Stomach (tissue), 19 donors: ENCODE measurements around the gene PNKP. TPM values are rescaled to one million over a fixed set of nuclear protein-coding genes. Genes with fewer than 3 reads are reported as not detected.

ENCODE experiments used
- DNase-seq, 2 donors: peaks; one replicate each; pipeline versions ENCODE4 v3.0.0 to v3.0.0-alpha.2; 2013 to 2019
- H3K27ac ChIP-seq, 5 donors: fragments of 200-600 bp in 4 of 5; sonication (generic) in 4 of 5; one replicate each; pipeline ENCODE4 v1.5.1; 2013 to 2019; ENCODE audit warnings: mild to moderate bottlenecking in 1 of 5, moderate library complexity in 1 of 5
- H3K27me3 ChIP-seq, 3 donors: fragments of 200-600 bp; sonication (generic); one replicate each; pipeline ENCODE4 v1.5.1; 2017 to 2019; ENCODE audit warnings: mixed run types in 1 of 3
- H3K36me3 ChIP-seq, 4 donors: fragments of 200-600 bp; sonication (generic); 1 replicate in 3 of 4; 2 replicates in 1 of 4; pipeline ENCODE4 v1.5.1; 2016 to 2019
- H3K4me1 ChIP-seq, 4 donors: fragments of 200-600 bp; sonication (generic); one replicate each; pipeline ENCODE4 v1.5.1; 2016 to 2019
- H3K4me3 ChIP-seq, 4 donors: fragments of 200-600 bp; sonication (generic) in 3 of 4; one replicate each; pipeline ENCODE4 v1.5.1; 2016 to 2019; ENCODE audit warnings: mild to moderate bottlenecking in 1 of 4
- H3K9me3 ChIP-seq, 4 donors: fragments of 200-600 bp; sonication (generic); one replicate each; pipeline ENCODE4 v1.5.1; 2016 to 2019
- CTCF ChIP-seq, 7 experiments: fragments of 450-650 bp in 4 of 7; fragments of 200-600 bp in 3 of 7; sonication (generic) in 3 of 7; IDR thresholded peaks; one replicate each; pipeline ENCODE4 v1.5.1; 2016 to 2019; ENCODE audit warnings: antibody characterized with exemption in 7 of 7, control low read depth in 2 of 7, mild to moderate bottlenecking in 1 of 7
- EP300 ChIP-seq: sonication (generic); formaldehyde crosslinking; IDR thresholded peaks from one replicate; pipeline ENCODE4 v1.6.1; 2017; ENCODE audit warnings: antibody characterized with exemption
- POLR2A ChIP-seq, 4 donors: fragments of 450-650 bp; IDR thresholded peaks; one replicate each; pipeline ENCODE4 v1.6.1; 2016; ENCODE audit warnings: antibody characterized with exemption in 4 of 4, control low read depth in 2 of 4, mild to moderate bottlenecking in 1 of 4, moderate library complexity in 1 of 4
- POLR2AphosphoS5 ChIP-seq, 3 donors: sonication (generic); formaldehyde crosslinking; IDR thresholded peaks; one replicate each; pipeline ENCODE4 v1.6.1; 2016; ENCODE audit warnings: antibody characterized with exemption in 3 of 3
- WGBS, 5 donors: extraction: QIAGEN DNeasy Blood & Tissue Kit in 3 of 5; methylation state at CpG; one replicate each; pipeline versions ENCODE4 v1.1.5 to v1.1.7; 2013 to 2018; 5-methylcytosine and 5-hydroxymethylcytosine counted together
- intact Hi-C: fragments of 100-400 bp; cut with DNase I; formaldehyde crosslinking; loops from one replicate; pipeline ENCODE4 v1.15.1; 2023; ENCODE audit warnings: low total_unique reads
- long read RNA-seq, 10 donors: transcript quantifications; one replicate each; lab custom pipeline, GENCODE V29; 2026
- polyA plus RNA-seq, 3 donors: library from polyadenylated mRNA; stranded (reverse); fragments of 200-250 nt; gene quantifications; one replicate each; pipeline ENCODE4 v1.2.3, GENCODE V29; 2013
- total RNA-seq, 5 donors: library from RNA; depleted of rRNA; stranded (reverse); fragments of >200 nt; gene quantifications; one replicate each; pipeline versions ENCODE4 v1.1.0 to v1.2.3, GENCODE V29; 2014 to 2016
- donor health status: healthy with polysubstance abuse.
- donor health status: Bipolar disorder and iron deficiency.
- donor health status: healthy.

The PNKP gene
- total RNA-seq (100 to 1,000 TPM in 3 of 5 donors, 10 to 100 TPM in 2; 30.3 to 208 (median 115) TPM), polyA plus RNA-seq (10 to 100 TPM; 38.9 to 69.7 (median 39.7) TPM)
- long read RNA-seq, donor 1, partial matches to known transcripts = 5 of 5 reads
- long read RNA-seq, donor 1, other reads (novel, unspliced or antisense) = 0 of 5 reads
- long read RNA-seq, donor 2, partial matches to known transcripts = 8 of 12 reads
- long read RNA-seq, donor 2, other reads (novel, unspliced or antisense) = 0 of 12 reads
- long read RNA-seq, donor 3 = 0 reads
- long read RNA-seq, donor 4 = 0 reads
- long read RNA-seq, donor 5, partial matches to known transcripts = 0 of 4 reads
- long read RNA-seq, donor 5, other reads (novel, unspliced or antisense) = 0 of 4 reads
- long read RNA-seq, donor 6, transcript PNKP-201 (17 exons, 2,041 nt) = major isoform, 5 of 24 reads
- long read RNA-seq, donor 6, partial matches to known transcripts = 14 of 24 reads
- long read RNA-seq, donor 6, other reads (novel, unspliced or antisense) = 0 of 24 reads
- long read RNA-seq, donor 7, partial matches to known transcripts = 0 of 2 reads
- long read RNA-seq, donor 7, other reads (novel, unspliced or antisense) = 0 of 2 reads
- long read RNA-seq, donor 8, partial matches to known transcripts = 6 of 13 reads
- long read RNA-seq, donor 8, other reads (novel, unspliced or antisense) = 0 of 13 reads
- long read RNA-seq, donor 9, partial matches to known transcripts = 0 of 3 reads
- long read RNA-seq, donor 9, other reads (novel, unspliced or antisense) = 0 of 3 reads
- long read RNA-seq, donor 10, partial matches to known transcripts = 0 of 2 reads
- long read RNA-seq, donor 10, other reads (novel, unspliced or antisense) = 0 of 2 reads

- H3K36me3 ChIP-seq = peaks cover 29 to 44% (median 40%) of the 10 kb centered on the region in 4 donors
- 0 to 1% (median 1%) methylated on average over 38 to 65 of the region's 65 CpGs for WGBS, 5 donors
- peak within 1 kb of the TSS; percentile 88 to 99 (median 95) for H3K27ac ChIP-seq
- intact Hi-C loops = no loop called here
- no peaks in the 10 kb centered on the region for H3K27me3 ChIP-seq
- peak within 1 kb of the TSS; percentile 58 to 81 (median 76) for H3K4me3 ChIP-seq
- H3K4me1 ChIP-seq = peaks cover 42 to 63% (median 59%) of the 10 kb centered on the region in 4 donors
- DNase-seq = peak; percentile 89 to 97
- TF ChIP-seq POLR2AphosphoS5 (IDR thresholded peaks at IDR 0.05) (peak; percentile 45 to 89 (median 78)), EP300 (peak; percentile 3), POLR2A (IDR thresholded peaks at IDR 0.05) (no peak)
- H3K9me3 ChIP-seq = no peaks in the 10 kb centered on the region
Observed at GRCh38 chr19:49866933-49867782, at the start of gene PNKP. Gene PNKP (minus strand): TSS chr19:49867576. CDS start chr19:49867204, 372 bp downstream.

- no peaks in the 10 kb centered on the region for H3K27me3 ChIP-seq
- TF ChIP-seq CTCF (IDR thresholded peaks at IDR 0.05) = no peak
- no peak for TF ChIP-seq POLR2A (IDR thresholded peaks at IDR 0.05)
- no peak for TF ChIP-seq EP300
- TF ChIP-seq POLR2AphosphoS5 (IDR thresholded peaks at IDR 0.05) = no peak
- no peaks in the 10 kb centered on the region for H3K9me3 ChIP-seq
- peaks cover 0 to 14% (median 6%) of the 10 kb centered on the region in 4 donors for H3K4me1 ChIP-seq
- no peak overlapping the region for H3K27ac ChIP-seq
- 96 to 100% (median 99%) methylated on average over 6 of the region's 6 CpGs for WGBS, 5 donors
- peaks cover 0 to 87% (median 65%) of the 10 kb centered on the region in 4 donors for H3K36me3 ChIP-seq
- intact Hi-C loops = no loop called here
- no peak for DNase-seq
- no peak overlapping the region for H3K4me3 ChIP-seq
Observed at GRCh38 chr19:49915271-49915670, 47.9 kb upstream of the PNKP start.

GRCh38 chr19:49913720-49914119 is 46.3 kb upstream of the PNKP start:
- Histone ChIP-seq H3K4me3 (no peak overlapping the region), H3K27me3 (no peaks in the 10 kb centered on the region), H3K4me1 (peaks cover 0 to 14% (median 6%) of the 10 kb centered on the region in 4 donors), H3K9me3 (no peaks in the 10 kb centered on the region), H3K27ac (no peak overlapping the region), H3K36me3 (peaks cover 7 to 87% (median 76%) of the 10 kb centered on the region in 4 donors)
- 86 to 94% (median 91%) methylated on average over 10 of the region's 10 CpGs for whole genome bisulfite sequencing, 5 donors
- TF ChIP-seq POLR2AphosphoS5 (IDR thresholded peaks at IDR 0.05) = no peak
- no peak for TF ChIP-seq POLR2A (IDR thresholded peaks at IDR 0.05)
- no peak for TF ChIP-seq EP300
- no peak for TF ChIP-seq CTCF (IDR thresholded peaks at IDR 0.05)
- DNase-seq = no peak
- intact Hi-C loops = no loop called here

- WGBS, 5 donors = 71 to 76% (median 75%) methylated on average over 17 to 21 of the region's 21 CpGs
- H3K27ac ChIP-seq = no peak overlapping the region
- DNase-seq = peak in 1 of 2 donors; percentile 53
Observed at GRCh38 chr19:49912965-49913685, 45.7 kb upstream of the PNKP start.

More at GRCh38 chr19:49912965-49913685, 45.7 kb upstream of the PNKP start:
- H3K36me3 ChIP-seq = peaks cover 13 to 87% (median 77%) of the 10 kb centered on the region in 4 donors
- H3K4me1 ChIP-seq = peaks cover 0 to 14% (median 6%) of the 10 kb centered on the region in 4 donors
- H3K9me3 ChIP-seq = no peaks in the 10 kb centered on the region
- H3K4me3 ChIP-seq = no peak overlapping the region
- intact Hi-C loops = no loop called here
- no peaks in the 10 kb centered on the region for H3K27me3 ChIP-seq
- TF ChIP-seq CTCF (IDR thresholded peaks at IDR 0.05) (no peak), POLR2A (IDR thresholded peaks at IDR 0.05) (no peak), POLR2AphosphoS5 (IDR thresholded peaks at IDR 0.05) (no peak), EP300 (no peak)
